Measurements from ENCODE around the gene FOSL2. TPM values are rescaled to one million over a fixed set of nuclear protein-coding genes. Genes with fewer than 3 reads are reported as not detected.

FOSL2 gene
- total RNA-seq, 3 donors from 2014 or later (not counting 1 experiment from before 2014, with no cell fraction given) = 414 to 531 (median 455) TPM

DNA sequence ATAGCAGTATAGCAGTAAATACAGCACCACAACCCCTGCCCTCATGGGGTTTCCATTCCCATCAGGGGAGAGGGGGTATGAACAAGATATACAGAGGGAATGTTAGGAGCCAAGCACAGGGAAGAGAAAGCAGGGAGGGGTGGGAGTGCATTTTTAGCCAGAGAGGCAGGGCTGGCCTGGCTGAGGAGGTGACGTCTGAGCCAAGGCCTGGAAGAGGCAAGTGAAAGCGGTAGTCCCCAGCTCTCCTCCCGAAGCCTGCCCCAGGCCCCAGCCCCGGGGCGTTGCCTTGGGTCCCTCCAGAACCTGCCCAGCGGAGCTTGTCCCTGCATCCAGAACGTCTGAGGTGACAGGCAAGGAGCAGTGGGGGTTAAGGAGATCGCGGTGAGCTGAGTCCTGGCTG lies 45.1 kb upstream of the FOSL2 start:
- Mint-ChIP-seq H3K4me3 (peak overlapping the region; percentile 53), H3K27me3 (ENCODE audit: low read depth in 2 of 2) (no peaks in the 10 kb centered on the region), H3K9me3 (no peaks in the 10 kb centered on the region), H3K36me3 (no peaks in the 10 kb centered on the region), H3K4me1 (peaks cover 24 to 46% of the 10 kb centered on the region in 2 donors), H3K27ac (peak overlapping the region; percentile 84 to 89)
- no peaks in the 10 kb centered on the region for H3K36me3 ChIP-seq (ENCODE audit: control insufficient read depth, insufficient read depth, low read length)
- H3K27ac ChIP-seq (ENCODE audit: low read length) = peak overlapping the region; percentile 86
- H3K4me3 ChIP-seq (ENCODE audit: low read length) = no peak overlapping the region
- peaks cover 48% of the 10 kb centered on the region for H3K4me1 ChIP-seq (ENCODE audit: control insufficient read depth, insufficient read depth, low read length)
- H3K9me3 ChIP-seq (ENCODE audit: control insufficient read depth, insufficient read depth, low read length) = no peaks in the 10 kb centered on the region
- ATAC-seq = peak in 2 of 3 donors; percentile 17 to 32
- TF ChIP-seq, protein P1, sequence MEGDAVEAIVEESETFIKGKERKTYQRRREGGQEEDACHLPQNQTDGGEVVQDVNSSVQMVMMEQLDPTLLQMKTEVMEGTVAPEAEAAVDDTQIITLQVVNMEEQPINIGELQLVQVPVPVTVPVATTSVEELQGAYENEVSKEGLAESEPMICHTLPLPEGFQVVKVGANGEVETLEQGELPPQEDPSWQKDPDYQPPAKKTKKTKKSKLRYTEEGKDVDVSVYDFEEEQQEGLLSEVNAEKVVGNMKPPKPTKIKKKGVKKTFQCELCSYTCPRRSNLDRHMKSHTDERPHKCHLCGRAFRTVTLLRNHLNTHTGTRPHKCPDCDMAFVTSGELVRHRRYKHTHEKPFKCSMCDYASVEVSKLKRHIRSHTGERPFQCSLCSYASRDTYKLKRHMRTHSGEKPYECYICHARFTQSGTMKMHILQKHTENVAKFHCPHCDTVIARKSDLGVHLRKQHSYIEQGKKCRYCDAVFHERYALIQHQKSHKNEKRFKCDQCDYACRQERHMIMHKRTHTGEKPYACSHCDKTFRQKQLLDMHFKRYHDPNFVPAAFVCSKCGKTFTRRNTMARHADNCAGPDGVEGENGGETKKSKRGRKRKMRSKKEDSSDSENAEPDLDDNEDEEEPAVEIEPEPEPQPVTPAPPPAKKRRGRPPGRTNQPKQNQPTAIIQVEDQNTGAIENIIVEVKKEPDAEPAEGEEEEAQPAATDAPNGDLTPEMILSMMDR (IDR thresholded peaks at IDR 0.05) = no peak
- intact Hi-C loops (cut with micrococcal nuclease) = no loop called here
- no peaks in the 10 kb centered on the region for H3K27me3 ChIP-seq (ENCODE audit: control insufficient read depth, insufficient read depth, low read length)
- 65% methylated on average over 9 of the region's 9 CpGs for WGBS (ENCODE audit: insufficient coverage)
- DNase-seq = peak in 1 of 2 donors; percentile 24

DNA sequence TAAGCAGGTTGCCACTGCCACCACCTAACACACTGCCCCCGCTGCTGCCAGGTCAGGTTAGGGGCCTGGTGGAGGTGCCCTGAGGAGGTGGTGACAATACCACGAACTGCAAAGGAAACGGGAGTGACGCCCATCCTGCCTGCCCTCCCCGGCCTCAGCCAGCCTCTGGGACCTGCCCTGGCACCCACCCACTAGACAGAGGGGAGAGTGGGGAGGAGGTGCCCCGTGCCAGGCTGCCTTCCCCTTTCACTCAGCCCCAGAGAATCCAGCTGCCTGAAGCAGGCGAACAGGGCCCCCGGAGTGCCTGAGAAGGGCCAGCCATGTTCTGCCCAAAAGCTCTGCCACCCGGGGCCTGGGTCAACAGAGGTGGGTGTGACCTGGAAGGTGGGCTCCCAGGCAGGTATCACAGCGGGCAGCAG lies 44.5 kb upstream of the FOSL2 start:
- Histone ChIP-seq H3K36me3 (ENCODE audit: control insufficient read depth, insufficient read depth, low read length) (no peaks in the 10 kb centered on the region), H3K4me3 (ENCODE audit: low read length) (no peak overlapping the region), H3K27me3 (ENCODE audit: control insufficient read depth, insufficient read depth, low read length) (no peaks in the 10 kb centered on the region), H3K4me1 (ENCODE audit: control insufficient read depth, insufficient read depth, low read length) (peaks cover 49% of the 10 kb centered on the region), H3K9me3 (ENCODE audit: control insufficient read depth, insufficient read depth, low read length) (no peaks in the 10 kb centered on the region), H3K27ac (ENCODE audit: low read length) (peak overlapping the region; percentile 86)
- peak; percentile 83 to 90 (median 87) for ATAC-seq
- peak; percentile 56 to 79 for DNase-seq
- H3K9me3 Mint-ChIP-seq = no peaks in the 10 kb centered on the region
- H3K4me3 Mint-ChIP-seq = peak overlapping the region; percentile 53
- 18% methylated on average over 10 of the region's 10 CpGs for WGBS (ENCODE audit: insufficient coverage)
- H3K27me3 Mint-ChIP-seq (ENCODE audit: low read depth in 2 of 2) = no peaks in the 10 kb centered on the region
- H3K27ac Mint-ChIP-seq = peak overlapping the region; percentile 84 to 89
- no peaks in the 10 kb centered on the region for H3K36me3 Mint-ChIP-seq
- intact Hi-C loops (cut with micrococcal nuclease) = no loop called here
- TF ChIP-seq, protein P1 (IDR thresholded peaks at IDR 0.05) = no peak
- peaks cover 24 to 49% of the 10 kb centered on the region in 2 donors for H3K4me1 Mint-ChIP-seq

DNA sequence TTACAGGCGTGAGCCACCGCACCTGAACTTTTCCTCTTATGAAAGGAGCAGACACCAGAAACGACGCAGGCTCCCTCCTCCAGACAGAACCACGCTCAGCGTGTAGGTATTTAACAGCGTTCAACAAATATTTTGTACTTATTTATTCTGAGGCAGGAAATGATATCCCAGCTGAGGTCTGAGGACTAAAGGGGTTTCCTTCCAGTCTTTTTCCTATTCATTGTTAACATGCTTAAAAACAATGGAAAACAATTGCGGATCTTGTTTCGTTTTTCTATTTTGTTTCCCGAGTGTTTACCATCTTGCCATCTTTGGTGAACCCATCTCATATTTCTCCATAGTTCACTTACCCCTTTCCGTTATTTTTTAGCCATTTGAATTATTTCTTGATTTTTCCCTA lies 43.7 kb upstream of the FOSL2 start:
- Histone ChIP-seq H3K27me3 (ENCODE audit: control insufficient read depth, insufficient read depth, low read length) (no peaks in the 10 kb centered on the region), H3K27ac (ENCODE audit: low read length) (peak overlapping the region; percentile 86), H3K9me3 (ENCODE audit: control insufficient read depth, insufficient read depth, low read length) (no peaks in the 10 kb centered on the region), H3K36me3 (ENCODE audit: control insufficient read depth, insufficient read depth, low read length) (no peaks in the 10 kb centered on the region), H3K4me3 (ENCODE audit: low read length) (no peak overlapping the region), H3K4me1 (ENCODE audit: control insufficient read depth, insufficient read depth, low read length) (peaks cover 49% of the 10 kb centered on the region)
- H3K4me1 Mint-ChIP-seq = peaks cover 24 to 49% of the 10 kb centered on the region in 2 donors
- no peaks in the 10 kb centered on the region for H3K27me3 Mint-ChIP-seq (ENCODE audit: low read depth in 2 of 2)
- DNase-seq (no peak), ATAC-seq (no peak)
- peak overlapping the region; percentile 84 to 89 for H3K27ac Mint-ChIP-seq
- TF ChIP-seq, protein P1 (IDR thresholded peaks at IDR 0.05) = no peak
- peak overlapping the region; percentile 60 for H3K4me3 Mint-ChIP-seq
- H3K36me3 Mint-ChIP-seq = no peaks in the 10 kb centered on the region
- no peaks in the 10 kb centered on the region for H3K9me3 Mint-ChIP-seq
- intact Hi-C loops (cut with micrococcal nuclease) = no loop called here
- 98% methylated on average over 11 of the region's 11 CpGs for WGBS (ENCODE audit: insufficient coverage)

DNA sequence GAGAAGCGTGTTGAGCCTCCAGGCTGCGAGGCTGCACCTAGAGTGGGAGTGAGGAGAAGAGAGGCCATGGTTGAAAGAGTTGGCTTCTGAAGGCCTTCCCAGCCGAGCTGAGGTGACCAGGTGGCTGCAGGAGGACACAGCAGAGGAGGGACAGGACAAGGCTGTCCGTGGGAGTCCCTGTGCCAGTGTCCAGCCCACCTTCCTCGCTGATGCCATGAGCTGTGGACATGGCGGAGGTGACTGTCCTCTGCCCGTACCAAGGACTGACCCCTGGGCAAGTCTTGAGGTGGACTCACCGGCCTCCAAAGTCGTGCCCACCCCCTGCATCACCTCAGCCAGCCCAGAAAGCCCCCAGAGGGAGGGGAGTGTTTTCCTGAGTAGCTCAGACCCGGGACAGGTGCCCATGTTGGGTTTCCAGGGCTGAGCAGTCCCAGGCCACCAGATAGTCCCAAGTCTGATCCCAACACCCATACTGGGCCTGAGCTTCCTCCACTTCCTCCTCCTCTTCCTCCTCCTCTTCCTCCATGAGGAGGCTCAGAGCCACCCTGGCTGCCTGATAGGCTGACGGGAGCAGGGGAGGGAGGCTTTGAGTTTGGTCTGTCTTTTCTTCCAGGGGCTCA lies 43.0 kb upstream of the FOSL2 start:
- Mint-ChIP-seq H3K27ac (peak overlapping the region; percentile 84 to 89), H3K9me3 (no peaks in the 10 kb centered on the region), H3K4me1 (peaks cover 24 to 49% of the 10 kb centered on the region in 2 donors), H3K4me3 (peak overlapping the region; percentile 60), H3K27me3 (ENCODE audit: low read depth in 2 of 2) (no peaks in the 10 kb centered on the region), H3K36me3 (no peaks in the 10 kb centered on the region)
- TF ChIP-seq, protein P1 (IDR thresholded peaks at IDR 0.05) = no peak
- Histone ChIP-seq H3K9me3 (ENCODE audit: control insufficient read depth, insufficient read depth, low read length) (no peaks in the 10 kb centered on the region), H3K36me3 (ENCODE audit: control insufficient read depth, insufficient read depth, low read length) (no peaks in the 10 kb centered on the region), H3K27me3 (ENCODE audit: control insufficient read depth, insufficient read depth, low read length) (no peaks in the 10 kb centered on the region), H3K4me3 (ENCODE audit: low read length) (no peak overlapping the region), H3K4me1 (ENCODE audit: control insufficient read depth, insufficient read depth, low read length) (peaks cover 49% of the 10 kb centered on the region), H3K27ac (ENCODE audit: low read length) (no peak overlapping the region)
- intact Hi-C loops (cut with micrococcal nuclease) = no loop called here
- 80% methylated on average over 9 of the region's 11 CpGs for WGBS (ENCODE audit: insufficient coverage)
- no peak for DNase-seq
- ATAC-seq = no peak

Data from natural killer cell (primary cell).